HFFc6 (cell line): Measurements from ENCODE around the gene MALSU1. TPM values are rescaled to one million over a fixed set of nuclear protein-coding genes. Genes with fewer than 3 reads are reported as not detected.

Source experiments
- DNase-seq: peaks from one replicate; pipeline ENCODE4 v3.0.0-alpha.2; 2018
- H3K27ac Mint-ChIP-seq: 2 replicates; pipeline ENCODE4 v1.8.0; 2020; ENCODE audit warnings: mild to moderate bottlenecking, mixed read lengths
- H3K27me3 Mint-ChIP-seq: 2 replicates; pipeline ENCODE4 v1.8.0; 2021; ENCODE audit warnings: mild to moderate bottlenecking, moderate library complexity, mixed read lengths; ENCODE audit not compliant: insufficient read depth
- H3K36me3 Mint-ChIP-seq: 2 replicates; pipeline ENCODE4 v1.8.0; 2021; ENCODE audit warnings: low read depth, mixed read lengths
- H3K4me1 Mint-ChIP-seq: 2 replicates; pipeline ENCODE4 v1.8.0; 2020; ENCODE audit warnings: low read depth, mixed read lengths
- H3K4me3 Mint-ChIP-seq: 2 replicates; pipeline ENCODE4 v1.8.0; 2020; ENCODE audit warnings: mild to moderate bottlenecking, moderate library complexity, mixed read lengths
- H3K9me3 Mint-ChIP-seq: 2 replicates; pipeline ENCODE4 v1.8.0; 2020; ENCODE audit warnings: mild to moderate bottlenecking, mixed read lengths
- CTCF ChIP-seq: fragments of 200-600 bp; sonication (generic); IDR thresholded peaks from 2 replicates; pipeline ENCODE4 v1.5.0; 2021; ENCODE audit warnings: antibody characterized with exemption, mild to moderate bottlenecking
- total RNA-seq, 6 experiments: library from RNA; stranded (reverse); fragmentation: NEBNext Ultra II Directional; extraction: Animal tissue kit (Norgen Biotek cat#: 25700); gene quantifications; 2 replicates in 1 of 6; 3 replicates in 5 of 6; pipeline ENCODE4 v1.2.3, GENCODE V29; 2021

Gene MALSU1
- total RNA-seq, 6 experiments from 2014 or later = 74.3 to 87.8 (median 79.6) TPM

GRCh38 chr7:23268746-23269145 is 30.4 kb upstream of the MALSU1 start:
- H3K4me1 Mint-ChIP-seq = peaks cover 11% of the 10 kb centered on the region
- no peaks in the 10 kb centered on the region; the same call in 1 of the 2 replicates for H3K27me3 Mint-ChIP-seq
- peak; percentile 13 for DNase-seq
- 0 out of 2 replicates have a peak, but pooled peaks cover 5% of the 10 kb centered on the region for H3K36me3 Mint-ChIP-seq
- no peak overlapping the region for H3K4me3 Mint-ChIP-seq
- no peaks in the 10 kb centered on the region for H3K9me3 Mint-ChIP-seq
- no peak for TF ChIP-seq CTCF
- no peak overlapping the region for H3K27ac Mint-ChIP-seq

GRCh38 chr7:23272275-23272674 is 26.9 kb upstream of the MALSU1 start:
- no peak for TF ChIP-seq CTCF
- Mint-ChIP-seq H3K27me3 (no peaks in the 10 kb centered on the region), H3K27ac (no peak overlapping the region; the same call in 1 of the 2 replicates), H3K4me1 (peaks cover 11% of the 10 kb centered on the region), H3K4me3 (no peak overlapping the region), H3K9me3 (no peaks in the 10 kb centered on the region), H3K36me3 (0 out of 2 replicates have a peak, but pooled peaks cover 1% of the 10 kb centered on the region)
- DNase-seq = no peak

- Mint-ChIP-seq H3K36me3 (no peaks in the 10 kb centered on the region), H3K9me3 (no peaks in the 10 kb centered on the region), H3K4me1 (peaks cover 11% of the 10 kb centered on the region), H3K27me3 (no peaks in the 10 kb centered on the region), H3K4me3 (no peak overlapping the region), H3K27ac (no peak overlapping the region)
- peak; percentile 92 for TF ChIP-seq CTCF
- DNase-seq = peak; percentile 80
Measured at GRCh38 chr7:23273141-23273599, 26.0 kb upstream of the MALSU1 start.

- Mint-ChIP-seq H3K9me3 (no peaks in the 10 kb centered on the region), H3K27ac (no peak overlapping the region), H3K4me1 (peaks cover 11% of the 10 kb centered on the region), H3K36me3 (no peaks in the 10 kb centered on the region), H3K27me3 (no peaks in the 10 kb centered on the region), H3K4me3 (no peak overlapping the region)
- no peak for TF ChIP-seq CTCF
- DNase-seq = no peak
Measured at GRCh38 chr7:23275912-23276311, 23.2 kb upstream of the MALSU1 start.

- no peak overlapping the region for H3K27ac Mint-ChIP-seq
Measured at GRCh38 chr7:23276376-23276775, 22.8 kb upstream of the MALSU1 start.

More at GRCh38 chr7:23276376-23276775, 22.8 kb upstream of the MALSU1 start:
- H3K9me3 Mint-ChIP-seq = no peaks in the 10 kb centered on the region
- H3K4me3 Mint-ChIP-seq = no peak overlapping the region
- no peaks in the 10 kb centered on the region for H3K27me3 Mint-ChIP-seq
- peak; percentile 57 for TF ChIP-seq CTCF
- peaks cover 11% of the 10 kb centered on the region for H3K4me1 Mint-ChIP-seq
- DNase-seq = no peak
- no peaks in the 10 kb centered on the region for H3K36me3 Mint-ChIP-seq
